ENCODE measurements around the gene C3orf80. TPM values are rescaled to one million over a fixed set of nuclear protein-coding genes. Genes with fewer than 3 reads are reported as not detected.
"Not testable (repeated sequence)": the region's sequence is repeated elsewhere in the genome, so short reads cannot be mapped to it uniquely, and the experiment has no call there.

C3orf80 gene
- total and polyA plus RNA-seq, 2 experiments from 2014 or later, result 1.1 to 4.1 TPM

- DNase-seq (ENCODE audit: low read depth in 1 of 2, low spot score in 1 of 2), result no peak
- H3K4me3 ChIP-seq, result peak overlapping the region; percentile 72
- peaks cover 23% of the 10 kb centered on the region for H3K27me3 ChIP-seq
- no peaks in the 10 kb centered on the region for H3K4me1 ChIP-seq (ENCODE audit: low read depth)
- no peaks in the 10 kb centered on the region for H3K9me3 ChIP-seq (ENCODE audit: low read depth)
- TF ChIP-seq CTCF (IDR thresholded peaks at IDR 0.05; ENCODE audit: low read depth, low read length), result no peak
- H3K36me3 ChIP-seq, result no peaks in the 10 kb centered on the region
- H3K27ac ChIP-seq, result no peak overlapping the region
Observed at GRCh38 chr3:160224811-160225175, 429 bp upstream of the C3orf80 start.

- Histone ChIP-seq H3K4me1 (ENCODE audit: low read depth) (no peaks in the 10 kb centered on the region), H3K9me3 (ENCODE audit: low read depth) (no peaks in the 10 kb centered on the region), H3K27ac (no peak overlapping the region), H3K36me3 (no peaks in the 10 kb centered on the region), H3K27me3 (peaks cover 23% of the 10 kb centered on the region), H3K4me3 (peak overlapping the region; percentile 72)
- TF ChIP-seq CTCF (IDR thresholded peaks at IDR 0.05; ENCODE audit: low read depth, low read length), result no peak
- DNase-seq (ENCODE audit: low read depth in 1 of 2, low spot score in 1 of 2), result peak in 1 of 2 donors; percentile 65
Observed at GRCh38 chr3:160226026-160226907, 1.0 kb downstream of the C3orf80 start.

- H3K4me3 ChIP-seq, result no peak overlapping the region
- no peaks in the 10 kb centered on the region for H3K4me1 ChIP-seq (ENCODE audit: low read depth)
- no peak overlapping the region for H3K27ac ChIP-seq
- no peak for TF ChIP-seq CTCF (IDR thresholded peaks at IDR 0.05; ENCODE audit: low read depth, low read length)
- no peaks in the 10 kb centered on the region for H3K9me3 ChIP-seq (ENCODE audit: low read depth)
- no peak for DNase-seq (ENCODE audit: low read depth in 1 of 2, low spot score in 1 of 2)
- no peaks in the 10 kb centered on the region for H3K36me3 ChIP-seq
- peaks cover 23% of the 10 kb centered on the region for H3K27me3 ChIP-seq
Observed at GRCh38 chr3:160227419-160227818, 2.2 kb downstream of the C3orf80 start.

GRCh38 chr3:160232014-160232413 lies 6.8 kb downstream of the C3orf80 start:
- TF ChIP-seq CTCF (IDR thresholded peaks at IDR 0.05; ENCODE audit: low read depth, low read length), result no peak
- DNase-seq (ENCODE audit: low read depth in 1 of 2, low spot score in 1 of 2), result no peak
- H3K9me3 ChIP-seq (ENCODE audit: low read depth), result no peaks in the 10 kb centered on the region
- H3K4me3 ChIP-seq, result no peak overlapping the region
- H3K27ac ChIP-seq, result no peak overlapping the region
- no peaks in the 10 kb centered on the region for H3K36me3 ChIP-seq
- H3K27me3 ChIP-seq, result peaks cover 14% of the 10 kb centered on the region
- H3K4me1 ChIP-seq (ENCODE audit: low read depth), result no peaks in the 10 kb centered on the region

- not testable (repeated sequence) for H3K4me1 ChIP-seq (ENCODE audit: low read depth); H3K36me3 ChIP-seq; H3K4me3 ChIP-seq; DNase-seq (ENCODE audit: low read depth in 1 of 2, low spot score in 1 of 2); H3K27me3 ChIP-seq; H3K9me3 ChIP-seq (ENCODE audit: low read depth); H3K27ac ChIP-seq
Observed at GRCh38 chr3:160240719-160241118, 15.5 kb downstream of the C3orf80 start.

GRCh38 chr3:160245261-160245800 lies 20.1 kb downstream of the C3orf80 start:
- H3K27ac ChIP-seq, result no peak overlapping the region
- no peaks in the 10 kb centered on the region for H3K36me3 ChIP-seq
- no peak for TF ChIP-seq CTCF (IDR thresholded peaks at IDR 0.05; ENCODE audit: low read depth, low read length)
- no peaks in the 10 kb centered on the region for H3K27me3 ChIP-seq
- DNase-seq (ENCODE audit: low read depth in 1 of 2, low spot score in 1 of 2), result no peak
- H3K4me1 ChIP-seq (ENCODE audit: low read depth), result no peaks in the 10 kb centered on the region
- H3K9me3 ChIP-seq (ENCODE audit: low read depth), result no peaks in the 10 kb centered on the region
- H3K4me3 ChIP-seq, result no peak overlapping the region

Measured in cardiac muscle cell (in vitro differentiated cells and primary cell).